WERI-Rb-1 (cell line): ENCODE results near the gene ROR1.

ENCODE experiments used
- DNase-seq: peaks from one replicate; pipeline ENCODE4 v3.0.0-alpha.2; 2020
- H3K27ac ChIP-seq: fragments of 250-450 bp; sonication (Bioruptor Pico); 2 replicates; pipeline ENCODE4 v1.5.1; 2020; ENCODE audit warnings: mild to moderate bottlenecking, moderate library complexity
- H3K27me3 ChIP-seq: fragments of 250-450 bp; sonication (Bioruptor Pico); 2 replicates; pipeline ENCODE4 v1.5.1; 2021; ENCODE audit warnings: mild to moderate bottlenecking, low read depth, moderate library complexity; ENCODE audit not compliant: insufficient read depth, severe bottlenecking
- H3K36me3 ChIP-seq: fragments of 250-450 bp; sonication (Bioruptor Pico); 2 replicates; pipeline ENCODE4 v1.5.1; 2020; ENCODE audit warnings: mild to moderate bottlenecking, moderate library complexity
- H3K4me3 ChIP-seq: 2 replicates; pipeline ENCODE4 v1.5.1; 2011; ENCODE audit warnings: low read depth, mild to moderate bottlenecking, control low read depth, low read length
- H3K9me3 ChIP-seq: fragments of 250-450 bp; sonication (Bioruptor Pico); 2 replicates; pipeline ENCODE4 v1.5.1; 2021; ENCODE audit warnings: mild to moderate bottlenecking, moderate library complexity; ENCODE audit not compliant: severe bottlenecking
- CTCF ChIP-seq: IDR thresholded peaks from 2 replicates; pipeline ENCODE4 v1.5.1; 2011; ENCODE audit warnings: low read depth, mild to moderate bottlenecking, control low read depth, inconsistent platforms, low read length

The ROR1 gene

GRCh38 chr1:63935143-63935542, 161.3 kb downstream of the ROR1 start:
- no peak overlapping the region for H3K4me3 ChIP-seq
- H3K27me3 ChIP-seq, result no peaks in the 10 kb centered on the region
- peak; percentile 13 for DNase-seq
- no peaks in the 10 kb centered on the region for H3K9me3 ChIP-seq
- TF ChIP-seq CTCF, result peak; percentile 46
- no peaks in the 10 kb centered on the region for H3K36me3 ChIP-seq
- H3K27ac ChIP-seq, result no peak overlapping the region

- no peaks in the 10 kb centered on the region for H3K36me3 ChIP-seq
- H3K27me3 ChIP-seq, result no peaks in the 10 kb centered on the region
- no peak overlapping the region for H3K4me3 ChIP-seq
- TF ChIP-seq CTCF, result no peak
- no peaks in the 10 kb centered on the region for H3K9me3 ChIP-seq
- H3K27ac ChIP-seq, result no peak overlapping the region
- no peak for DNase-seq
These were observed 161.7 kb downstream of the ROR1 start for GRCh38 chr1:63935553-63935952.

GRCh38 chr1:63936276-63936675, 162.5 kb downstream of the ROR1 start:
- Histone ChIP-seq H3K36me3 (no peaks in the 10 kb centered on the region), H3K9me3 (no peaks in the 10 kb centered on the region), H3K27me3 (no peaks in the 10 kb centered on the region), H3K4me3 (no peak overlapping the region), H3K27ac (no peak overlapping the region)
- no peak for DNase-seq
- TF ChIP-seq CTCF, result no peak

- TF ChIP-seq CTCF, result no peak
- DNase-seq, result no peak
- H3K9me3 ChIP-seq, result no peaks in the 10 kb centered on the region
- no peaks in the 10 kb centered on the region for H3K27me3 ChIP-seq
- no peaks in the 10 kb centered on the region for H3K36me3 ChIP-seq
- no peak overlapping the region for H3K27ac ChIP-seq
- H3K4me3 ChIP-seq, result no peak overlapping the region
These were observed 163.0 kb downstream of the ROR1 start for GRCh38 chr1:63936801-63937200.

GRCh38 chr1:63937461-63938022, 163.7 kb downstream of the ROR1 start:
- TF ChIP-seq CTCF, result no peak
- Histone ChIP-seq H3K36me3 (no peaks in the 10 kb centered on the region), H3K9me3 (no peaks in the 10 kb centered on the region), H3K27ac (no peak overlapping the region), H3K4me3 (no peak overlapping the region), H3K27me3 (no peaks in the 10 kb centered on the region)
- DNase-seq, result no peak

- Histone ChIP-seq H3K4me3 (no peak overlapping the region), H3K36me3 (no peaks in the 10 kb centered on the region), H3K9me3 (no peaks in the 10 kb centered on the region), H3K27ac (no peak overlapping the region), H3K27me3 (no peaks in the 10 kb centered on the region)
- DNase-seq, result no peak
- TF ChIP-seq CTCF, result no peak
These were observed 166.6 kb downstream of the ROR1 start for GRCh38 chr1:63940440-63940839.
